ENCODE measurements around the gene NDUFC2. TPM values are rescaled to one million over a fixed set of nuclear protein-coding genes. Genes with fewer than 3 reads are reported as not detected.
"Not testable (repeated sequence)": the region's sequence is repeated elsewhere in the genome, so short reads cannot be mapped to it uniquely, and the experiment has no call there.

Gene NDUFC2
- total and polyA plus RNA-seq, 2 experiments from 2014 or later = 86.6 to 462 TPM

- in situ Hi-C loops (cut with MboI) = no loop called here
- TF ChIP-seq EZH2 (IDR thresholded peaks at IDR 0.05; ENCODE audit: insufficient read depth, poor library complexity, severe bottlenecking) (no peak), EZH2phosphoT487 (IDR thresholded peaks at IDR 0.05; ENCODE audit: insufficient read depth, low read depth) (no peak)
- H3K27ac ChIP-seq = no peak overlapping the region
Observed at GRCh38 chr11:78085972-78086371, 6.3 kb upstream of the NDUFC2 start.

GRCh38 chr11:78084506-78084905 lies 4.8 kb upstream of the NDUFC2 start:
- H3K4me2 ChIP-seq (ENCODE audit: unreplicated experiment); in situ Hi-C loops (cut with MboI); H3K27ac ChIP-seq; H3K9ac ChIP-seq; H4K20me1 ChIP-seq (ENCODE audit: insufficient read depth); H3K36me3 ChIP-seq (ENCODE audit: low read depth); H3K4me1 ChIP-seq (ENCODE audit: insufficient read depth); H3F3A ChIP-seq (ENCODE audit: insufficient read depth); H3K79me2 ChIP-seq (ENCODE audit: insufficient read depth); H3K4me3 ChIP-seq; DNase-seq; H3K9me3 ChIP-seq (ENCODE audit: low read depth); H2AFZ ChIP-seq; H3K27me3 ChIP-seq (replicated peaks; ENCODE audit: insufficient read depth); H3K9me2 ChIP-seq (ENCODE audit: insufficient read depth): not testable (repeated sequence)
- 93 to 95% methylated on average over 8 of the region's 8 CpGs for WGBS, 2 experiments (ENCODE audit: low coverage in 1 of 2, low lambda C conversion rate in 2 of 2, missing lambda C conversion rate in 2 of 2)

More at GRCh38 chr11:78085972-78086371, 6.3 kb upstream of the NDUFC2 start:
- no peaks in the 10 kb centered on the region for H3K4me1 ChIP-seq (ENCODE audit: insufficient read depth)
- H3K9ac ChIP-seq = no peak overlapping the region
- H3K36me3 ChIP-seq (ENCODE audit: low read depth) = no peaks in the 10 kb centered on the region
- H3K9me3 ChIP-seq (ENCODE audit: low read depth) = no peaks in the 10 kb centered on the region
- H3K79me2 ChIP-seq (ENCODE audit: insufficient read depth) = no peaks in the 10 kb centered on the region
- no peaks in the 10 kb centered on the region for H3K27me3 ChIP-seq (replicated peaks; ENCODE audit: insufficient read depth)
- DNase-seq = no peak
- H3K4me2 ChIP-seq (ENCODE audit: unreplicated experiment) = no peak overlapping the region
- H3K9me2 ChIP-seq (ENCODE audit: insufficient read depth) = no peaks in the 10 kb centered on the region
- no peaks in the 10 kb centered on the region for H3F3A ChIP-seq (ENCODE audit: insufficient read depth)
- H4K20me1 ChIP-seq (ENCODE audit: insufficient read depth) = no peaks in the 10 kb centered on the region
- WGBS, 2 experiments (ENCODE audit: low coverage in 1 of 2, low lambda C conversion rate in 2 of 2, missing lambda C conversion rate in 2 of 2) = 43 to 49% methylated on average over 3 of the region's 3 CpGs
- H3K4me3 ChIP-seq = no peak overlapping the region
- no peak overlapping the region for H2AFZ ChIP-seq

GRCh38 chr11:78083021-78083420 lies 3.4 kb upstream of the NDUFC2 start:
- Histone ChIP-seq H4K20me1 (ENCODE audit: insufficient read depth) (no peaks in the 10 kb centered on the region), H3K4me2 (ENCODE audit: unreplicated experiment) (no peak overlapping the region), H3F3A (ENCODE audit: insufficient read depth) (no peaks in the 10 kb centered on the region), H3K9ac (no peak overlapping the region), H3K4me3 (no peak overlapping the region), H3K9me3 (ENCODE audit: low read depth) (no peaks in the 10 kb centered on the region), H3K9me2 (ENCODE audit: insufficient read depth) (no peaks in the 10 kb centered on the region), H3K79me2 (ENCODE audit: insufficient read depth) (peaks cover 20% of the 10 kb centered on the region), H3K4me1 (ENCODE audit: insufficient read depth) (peaks cover 5% of the 10 kb centered on the region), H3K27ac (no peak overlapping the region), H3K27me3 (replicated peaks; ENCODE audit: insufficient read depth) (no peaks in the 10 kb centered on the region), H3K36me3 (ENCODE audit: low read depth) (no peaks in the 10 kb centered on the region), H2AFZ (no peak overlapping the region)
- in situ Hi-C loops (cut with MboI) = no loop called here
- TF ChIP-seq EZH2 (IDR thresholded peaks at IDR 0.05; ENCODE audit: insufficient read depth, poor library complexity, severe bottlenecking) = no peak
- no peak for TF ChIP-seq EZH2phosphoT487 (IDR thresholded peaks at IDR 0.05; ENCODE audit: insufficient read depth, low read depth)
- 35 to 41% methylated on average over 4 of the region's 4 CpGs for WGBS, 2 experiments (ENCODE audit: low coverage in 1 of 2, low lambda C conversion rate in 2 of 2, missing lambda C conversion rate in 2 of 2)
- no peak for DNase-seq

- 81 to 83% methylated on average over 8 of the region's 8 CpGs for WGBS, 2 experiments (ENCODE audit: low coverage in 1 of 2, low lambda C conversion rate in 2 of 2, missing lambda C conversion rate in 2 of 2)
- H3K27ac ChIP-seq = no peak overlapping the region
- no peak for TF ChIP-seq EZH2 (IDR thresholded peaks at IDR 0.05; ENCODE audit: insufficient read depth, poor library complexity, severe bottlenecking)
- TF ChIP-seq EZH2phosphoT487 (IDR thresholded peaks at IDR 0.05; ENCODE audit: insufficient read depth, low read depth) = no peak
- H3F3A ChIP-seq (ENCODE audit: insufficient read depth) = no peaks in the 10 kb centered on the region
- no peaks in the 10 kb centered on the region for H3K27me3 ChIP-seq (replicated peaks; ENCODE audit: insufficient read depth)
- in situ Hi-C loops (cut with MboI) = no loop called here
- H3K4me1 ChIP-seq (ENCODE audit: insufficient read depth) = peaks cover 14% of the 10 kb centered on the region
- no peak overlapping the region for H3K4me2 ChIP-seq (ENCODE audit: unreplicated experiment)
- no peaks in the 10 kb centered on the region for H3K9me2 ChIP-seq (ENCODE audit: insufficient read depth)
- H3K36me3 ChIP-seq (ENCODE audit: low read depth) = no peaks in the 10 kb centered on the region
- no peak overlapping the region for H3K4me3 ChIP-seq
- H3K79me2 ChIP-seq (ENCODE audit: insufficient read depth) = peaks cover 29% of the 10 kb centered on the region
- DNase-seq = no peak
- no peak overlapping the region for H3K9ac ChIP-seq
- H3K9me3 ChIP-seq (ENCODE audit: low read depth) = no peaks in the 10 kb centered on the region
- H2AFZ ChIP-seq = no peak overlapping the region
- H4K20me1 ChIP-seq (ENCODE audit: insufficient read depth) = no peaks in the 10 kb centered on the region
Observed at GRCh38 chr11:78082146-78082545, 2.5 kb upstream of the NDUFC2 start.

- no peaks in the 10 kb centered on the region for H3K36me3 ChIP-seq (ENCODE audit: low read depth)
- TF ChIP-seq EZH2phosphoT487 (IDR thresholded peaks at IDR 0.05; ENCODE audit: insufficient read depth, low read depth) (no peak), EZH2 (IDR thresholded peaks at IDR 0.05; ENCODE audit: insufficient read depth, poor library complexity, severe bottlenecking) (no peak)
- H3K4me1 ChIP-seq (ENCODE audit: insufficient read depth) = peaks cover 14% of the 10 kb centered on the region
- no peaks in the 10 kb centered on the region for H4K20me1 ChIP-seq (ENCODE audit: insufficient read depth)
- no peaks in the 10 kb centered on the region for H3K9me3 ChIP-seq (ENCODE audit: low read depth)
- no peak overlapping the region for H3K4me2 ChIP-seq (ENCODE audit: unreplicated experiment)
- H3F3A ChIP-seq (ENCODE audit: insufficient read depth) = no peaks in the 10 kb centered on the region
- H3K4me3 ChIP-seq = no peak overlapping the region
- H3K27ac ChIP-seq = no peak overlapping the region
- H3K9ac ChIP-seq = no peak overlapping the region
- H3K9me2 ChIP-seq (ENCODE audit: insufficient read depth) = no peaks in the 10 kb centered on the region
- H3K79me2 ChIP-seq (ENCODE audit: insufficient read depth) = peaks cover 34% of the 10 kb centered on the region
- H2AFZ ChIP-seq = peak overlapping the region; percentile 97; the same call in 1 of the 2 replicates
- H3K27me3 ChIP-seq (replicated peaks; ENCODE audit: insufficient read depth) = no peaks in the 10 kb centered on the region
- in situ Hi-C loops (cut with MboI) = no loop called here
- no peak for DNase-seq
- 77% methylated on average over 6 of the region's 6 CpGs for WGBS, 2 experiments (ENCODE audit: low coverage in 1 of 2, low lambda C conversion rate in 2 of 2, missing lambda C conversion rate in 2 of 2)
Observed at GRCh38 chr11:78081583-78081982, 1.9 kb upstream of the NDUFC2 start.

All from GM23248 (cell line).